ENCODE results near the gene PCTP.

Gene PCTP

GRCh38 chr17:55806745-55807495 lies 56.1 kb downstream of the PCTP start:
- DNase-seq (ENCODE audit: low read depth): no peak

- no peak for DNase-seq (ENCODE audit: low read depth)
Measured at GRCh38 chr17:55811536-55811935, 60.7 kb downstream of the PCTP start.

GRCh38 chr17:55812323-55812722 lies 61.5 kb downstream of the PCTP start:
- no peak for DNase-seq (ENCODE audit: low read depth)

- no peak for DNase-seq (ENCODE audit: low read depth)
Measured at GRCh38 chr17:55813944-55814343, 63.1 kb downstream of the PCTP start.

GRCh38 chr17:55814377-55814776 lies 63.5 kb downstream of the PCTP start:
- DNase-seq (ENCODE audit: low read depth): peak; percentile 13

- no peak for DNase-seq (ENCODE audit: low read depth)
Measured at GRCh38 chr17:55816532-55817396, 65.9 kb downstream of the PCTP start.

- no peak for DNase-seq (ENCODE audit: low read depth)
Measured at GRCh38 chr17:55817397-55817709, 66.5 kb downstream of the PCTP start.

GRCh38 chr17:55818026-55818425 lies 67.2 kb downstream of the PCTP start:
- DNase-seq (ENCODE audit: low read depth): no peak

- DNase-seq (ENCODE audit: low read depth): no peak
Measured at GRCh38 chr17:55818451-55819375, 67.9 kb downstream of the PCTP start.

- no peak for DNase-seq (ENCODE audit: low read depth)
Measured at GRCh38 chr17:55820675-55821074, 69.8 kb downstream of the PCTP start.

GRCh38 chr17:55822028-55822427 lies 71.2 kb downstream of the PCTP start:
- DNase-seq (ENCODE audit: low read depth): no peak

GRCh38 chr17:55825213-55825612 lies 74.4 kb downstream of the PCTP start:
- DNase-seq (ENCODE audit: low read depth): no peak

Data from HS-5 (cell line).